ENCODE measurements around the gene GRM3.

The GRM3 gene

GRCh38 chr7:86748201-86748600, 104.5 kb downstream of the GRM3 start:
- TF ChIP-seq POLR2A (IDR thresholded peaks at IDR 0.05; ENCODE audit: low read depth, low read length) = no peak
- DNase-seq (ENCODE audit: insufficient read length, low spot score) (no peak), FAIRE-seq (no peak)

- DNase-seq (ENCODE audit: insufficient read length, low spot score) = no peak
- no peak for FAIRE-seq
- TF ChIP-seq POLR2A (IDR thresholded peaks at IDR 0.05; ENCODE audit: low read depth, low read length) = no peak
Measured at GRCh38 chr7:86748843-86749719, 105.4 kb downstream of the GRM3 start.

- TF ChIP-seq POLR2A (IDR thresholded peaks at IDR 0.05; ENCODE audit: low read depth, low read length) = no peak
- no peak for FAIRE-seq
- DNase-seq (ENCODE audit: insufficient read length, low spot score) = no peak
Measured at GRCh38 chr7:86749741-86750665, 106.3 kb downstream of the GRM3 start.

GRCh38 chr7:86760236-86760635, 116.5 kb downstream of the GRM3 start:
- DNase-seq (ENCODE audit: insufficient read length, low spot score) (no peak), FAIRE-seq (no peak)
- TF ChIP-seq POLR2A (IDR thresholded peaks at IDR 0.05; ENCODE audit: low read depth, low read length) = no peak

GRCh38 chr7:86762129-86762528, 118.4 kb downstream of the GRM3 start:
- no peak for FAIRE-seq
- TF ChIP-seq POLR2A (IDR thresholded peaks at IDR 0.05; ENCODE audit: low read depth, low read length) = no peak
- DNase-seq (ENCODE audit: insufficient read length, low spot score) = no peak

GRCh38 chr7:86765931-86766330, 122.2 kb downstream of the GRM3 start:
- no peak for FAIRE-seq
- DNase-seq (ENCODE audit: insufficient read length, low spot score) = no peak
- TF ChIP-seq POLR2A (IDR thresholded peaks at IDR 0.05; ENCODE audit: low read depth, low read length) = no peak

GRCh38 chr7:86768394-86768793, 124.7 kb downstream of the GRM3 start:
- no peak for TF ChIP-seq POLR2A (IDR thresholded peaks at IDR 0.05; ENCODE audit: low read depth, low read length)
- DNase-seq (ENCODE audit: insufficient read length, low spot score) (no peak), FAIRE-seq (no peak)

GRCh38 chr7:86768967-86769760, 125.5 kb downstream of the GRM3 start:
- no peak for TF ChIP-seq POLR2A (IDR thresholded peaks at IDR 0.05; ENCODE audit: low read depth, low read length)
- FAIRE-seq = no peak
- DNase-seq (ENCODE audit: insufficient read length, low spot score) = no peak

GRCh38 chr7:86773309-86773708, 129.6 kb downstream of the GRM3 start:
- DNase-seq (ENCODE audit: insufficient read length, low spot score) (no peak), FAIRE-seq (no peak)
- no peak for TF ChIP-seq POLR2A (IDR thresholded peaks at IDR 0.05; ENCODE audit: low read depth, low read length)

GRCh38 chr7:86775203-86775602, 131.5 kb downstream of the GRM3 start:
- TF ChIP-seq POLR2A (IDR thresholded peaks at IDR 0.05; ENCODE audit: low read depth, low read length) = no peak
- no peak for FAIRE-seq

GRCh38 chr7:86776136-86776535, 132.4 kb downstream of the GRM3 start:
- TF ChIP-seq POLR2A (IDR thresholded peaks at IDR 0.05; ENCODE audit: low read depth, low read length) = no peak
- FAIRE-seq (no peak), DNase-seq (ENCODE audit: insufficient read length, low spot score) (no peak)

More at GRCh38 chr7:86775203-86775602, 131.5 kb downstream of the GRM3 start:
- DNase-seq (ENCODE audit: insufficient read length, low spot score) = no peak

- no peak for TF ChIP-seq POLR2A (IDR thresholded peaks at IDR 0.05; ENCODE audit: low read depth, low read length)
- FAIRE-seq (no peak), DNase-seq (ENCODE audit: insufficient read length, low spot score) (no peak)
Measured at GRCh38 chr7:86778271-86778670, 134.6 kb downstream of the GRM3 start.

GRCh38 chr7:86784765-86785164, 141.1 kb downstream of the GRM3 start:
- no peak for TF ChIP-seq POLR2A (IDR thresholded peaks at IDR 0.05; ENCODE audit: low read depth, low read length)
- no peak for DNase-seq (ENCODE audit: insufficient read length, low spot score)
- FAIRE-seq = no peak

- DNase-seq (ENCODE audit: insufficient read length, low spot score) (no peak), FAIRE-seq (no peak)
- TF ChIP-seq POLR2A (IDR thresholded peaks at IDR 0.05; ENCODE audit: low read depth, low read length) = no peak
Measured at GRCh38 chr7:86785641-86786040, 141.9 kb downstream of the GRM3 start.
